Activated CD4-positive, alpha-beta memory T cell treated with anti-CD3 and anti-CD28 coated beads for 36 hours (primary cell): ENCODE results near the gene METAP2. TPM values are rescaled to one million over a fixed set of nuclear protein-coding genes. Genes with fewer than 3 reads are reported as not detected.

Experiments
- CTCF ChIA-PET: fragments of 350-600 bp; sonication (Branson Sonifier 250); formaldehyde crosslinking; loops from one replicate; lab custom pipeline; 2021; ENCODE audit warnings: antibody characterized with exemption, inconsistent platforms; lab: Charles Lee
- POLR2A ChIA-PET: fragments of 350-600 bp; sonication (Branson Sonifier 250); formaldehyde crosslinking; loops from one replicate; lab custom pipeline; 2021; ENCODE audit warnings: antibody characterized with exemption; lab: Charles Lee
- DNase-seq: peaks from one replicate; pipeline ENCODE4 v3.0.0-alpha.2; 2020
- H3K27ac Mint-ChIP-seq: one replicate; pipeline ENCODE4 v1.8.0; 2021; ENCODE audit warnings: mixed read lengths
- H3K27me3 Mint-ChIP-seq: one replicate; pipeline ENCODE4 v1.8.0; 2021; ENCODE audit warnings: mixed read lengths
- H3K36me3 Mint-ChIP-seq: one replicate; pipeline ENCODE4 v1.8.0; 2021; ENCODE audit warnings: mixed read lengths
- H3K4me1 Mint-ChIP-seq: one replicate; pipeline ENCODE4 v1.8.0; 2021; ENCODE audit warnings: low read depth, mixed read lengths
- H3K4me3 Mint-ChIP-seq: one replicate; pipeline ENCODE4 v1.8.0; 2021; ENCODE audit warnings: mild to moderate bottlenecking, mixed read lengths
- H3K9me3 Mint-ChIP-seq: one replicate; pipeline ENCODE4 v1.8.0; 2021; ENCODE audit warnings: mixed read lengths
- intact Hi-C: fragments of 100-400 bp; cut with micrococcal nuclease; formaldehyde crosslinking; loops from one replicate; pipeline ENCODE4 v1.15.1; 2023
- total RNA-seq, 2 experiments: library from RNA; stranded (reverse); gene quantifications; one replicate each; pipeline ENCODE4 v1.2.3, GENCODE V29; 2021

Gene METAP2
- total RNA-seq, 2 experiments from 2014 or later: 107 to 108 TPM

DNA sequence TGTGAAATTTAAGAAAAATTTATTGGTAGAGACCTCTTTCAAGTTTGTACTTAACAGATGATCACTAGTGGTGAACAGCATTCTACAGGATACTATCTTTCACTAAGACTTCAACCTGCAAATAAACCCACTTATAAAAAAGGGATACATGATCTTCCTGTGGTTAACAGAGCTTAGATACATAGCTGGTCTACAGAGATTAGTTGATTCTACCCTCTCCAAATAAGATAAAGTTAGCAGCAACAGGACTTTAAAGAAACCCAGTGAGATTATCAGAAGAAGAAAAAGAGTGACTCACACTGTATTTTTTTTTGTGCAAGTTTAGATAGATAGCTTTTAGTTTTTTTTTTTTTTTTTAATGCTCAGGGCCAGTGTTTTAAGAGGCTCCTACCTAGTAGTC, 42.8 kb downstream of the METAP2 start:
- peaks cover 2% of the 10 kb centered on the region for H3K4me1 Mint-ChIP-seq
- no peak overlapping the region for H3K4me3 Mint-ChIP-seq
- H3K27ac Mint-ChIP-seq: peak overlapping the region; percentile 28
- no peaks in the 10 kb centered on the region for H3K9me3 Mint-ChIP-seq
- ChIA-PET POLR2A (no interaction called here), CTCF (interaction anchor here (1.3 kb wide), 1 partner anchor 18 kb away, joined by 6 read pairs; no protein-coding TSS in a partner anchor)
- intact Hi-C loops: no loop called here
- no peaks in the 10 kb centered on the region for H3K27me3 Mint-ChIP-seq
- DNase-seq: no peak
- H3K36me3 Mint-ChIP-seq: peaks cover 32% of the 10 kb centered on the region

DNA sequence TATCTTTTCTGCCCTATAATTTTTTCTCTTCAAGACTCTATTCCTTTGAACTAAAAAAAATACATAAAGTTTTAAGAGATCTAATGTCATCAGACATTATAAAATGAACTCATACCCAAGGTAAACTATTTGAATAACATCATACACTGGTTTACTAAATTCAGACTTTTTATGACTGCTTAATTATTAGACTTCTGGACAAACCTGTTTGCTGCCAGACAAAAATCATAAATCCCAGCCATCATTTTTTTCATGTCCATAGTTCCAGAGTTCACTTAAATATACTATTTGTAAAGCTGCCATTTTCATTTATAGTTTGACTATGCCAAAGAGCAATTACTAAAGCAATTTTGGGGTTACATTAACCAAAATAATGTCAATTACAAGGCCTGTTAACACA, 43.3 kb downstream of the METAP2 start:
- no peaks in the 10 kb centered on the region for H3K27me3 Mint-ChIP-seq
- ChIA-PET CTCF (interaction anchor here (1.3 kb wide), 1 partner anchor 17 kb away, joined by 6 read pairs; no protein-coding TSS in a partner anchor), POLR2A (no interaction called here)

DNA sequence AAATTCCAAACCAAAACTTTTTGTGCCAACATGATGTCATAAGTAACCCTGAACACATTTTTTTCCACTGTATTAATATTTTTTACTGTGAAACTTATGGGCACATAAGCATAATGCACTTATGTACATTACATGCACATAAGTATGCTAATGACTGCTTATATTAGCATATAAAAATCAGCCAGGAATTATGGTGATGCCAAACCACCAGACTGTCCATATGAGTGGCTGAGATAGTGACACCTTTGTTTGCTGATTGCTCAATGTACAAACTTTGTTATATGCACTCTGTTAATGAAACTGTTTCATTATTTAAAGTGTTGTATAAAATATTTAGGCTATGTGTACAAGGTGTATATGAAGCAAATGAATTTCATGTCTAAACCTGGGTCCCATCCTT, 45.0 kb downstream of the METAP2 start:
- DNase-seq: no peak
- ChIA-PET CTCF (no interaction called here), POLR2A (interaction anchor here (0.7 to 1.1 kb wide), 2 partner anchors 45 to 1493 kb away, joined by 3 read pairs; partner anchors contain the start of gene METAP2)
- Mint-ChIP-seq H3K36me3 (peaks cover 16% of the 10 kb centered on the region), H3K27me3 (no peaks in the 10 kb centered on the region), H3K27ac (no peak overlapping the region), H3K4me3 (no peak overlapping the region), H3K4me1 (peaks cover 2% of the 10 kb centered on the region), H3K9me3 (no peaks in the 10 kb centered on the region)
- intact Hi-C loops: no loop called here

More for the DNA sequence above, 43.3 kb downstream of the METAP2 start:
- Mint-ChIP-seq H3K4me1 (peaks cover 2% of the 10 kb centered on the region), H3K4me3 (no peak overlapping the region), H3K36me3 (peaks cover 28% of the 10 kb centered on the region), H3K27ac (no peak overlapping the region), H3K9me3 (no peaks in the 10 kb centered on the region)
- DNase-seq: no peak
- intact Hi-C loops: no loop called here

DNA sequence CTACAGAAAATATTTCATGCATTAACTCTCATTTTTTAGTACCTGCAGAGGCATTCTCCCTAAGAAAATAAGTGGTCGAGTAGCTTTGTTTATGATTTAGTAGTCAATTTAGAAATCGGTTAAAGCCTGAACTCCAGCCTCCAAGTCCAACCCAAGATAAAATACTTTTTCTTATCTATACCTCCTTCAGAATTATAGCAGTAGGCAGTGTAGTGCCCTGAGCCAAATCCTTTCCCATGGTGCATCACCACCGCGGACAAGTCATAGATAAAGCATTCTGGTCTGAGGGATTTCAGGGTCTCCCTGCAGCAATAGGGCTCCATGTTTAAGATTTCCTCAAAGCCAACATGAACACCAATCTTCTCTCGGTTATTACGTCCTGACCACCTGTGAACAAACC, 46.9 kb downstream of the METAP2 start:
- Mint-ChIP-seq H3K4me1 (peaks cover 2% of the 10 kb centered on the region), H3K36me3 (peaks cover 8% of the 10 kb centered on the region), H3K9me3 (no peaks in the 10 kb centered on the region), H3K4me3 (no peak overlapping the region), H3K27ac (no peak overlapping the region), H3K27me3 (no peaks in the 10 kb centered on the region)
- no peak for DNase-seq
- POLR2A ChIA-PET: no interaction called here
- CTCF ChIA-PET: no interaction called here
- intact Hi-C loops: no loop called here

DNA sequence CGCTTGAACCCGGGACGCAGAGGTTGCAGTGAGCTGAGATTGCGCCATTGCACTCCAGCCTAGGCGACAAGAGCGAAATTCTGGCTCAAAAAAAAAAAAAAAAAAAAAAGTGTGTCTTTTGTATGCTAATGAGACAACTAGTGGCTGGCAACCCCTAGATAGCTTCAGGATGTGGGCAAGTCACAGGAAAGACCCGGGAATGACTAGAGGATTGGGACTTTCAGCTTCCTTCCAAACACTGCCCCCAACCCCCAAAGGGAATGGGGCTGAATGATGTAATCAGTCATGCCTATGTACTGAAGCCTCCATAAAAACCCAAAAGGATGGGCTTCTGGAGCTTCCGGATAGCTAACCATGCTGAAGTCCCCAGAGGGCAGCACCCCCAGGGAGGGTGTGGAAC, 48.7 kb downstream of the METAP2 start:
- no peak overlapping the region for H3K27ac Mint-ChIP-seq
- H3K36me3 Mint-ChIP-seq: peaks cover 3% of the 10 kb centered on the region
- no peaks in the 10 kb centered on the region for H3K27me3 Mint-ChIP-seq
- ChIA-PET CTCF (no interaction called here), POLR2A (no interaction called here)
- no peaks in the 10 kb centered on the region for H3K9me3 Mint-ChIP-seq
- no peak for DNase-seq
- H3K4me1 Mint-ChIP-seq: no peaks in the 10 kb centered on the region
- H3K4me3 Mint-ChIP-seq: no peak overlapping the region
- intact Hi-C loops: no loop called here

DNA sequence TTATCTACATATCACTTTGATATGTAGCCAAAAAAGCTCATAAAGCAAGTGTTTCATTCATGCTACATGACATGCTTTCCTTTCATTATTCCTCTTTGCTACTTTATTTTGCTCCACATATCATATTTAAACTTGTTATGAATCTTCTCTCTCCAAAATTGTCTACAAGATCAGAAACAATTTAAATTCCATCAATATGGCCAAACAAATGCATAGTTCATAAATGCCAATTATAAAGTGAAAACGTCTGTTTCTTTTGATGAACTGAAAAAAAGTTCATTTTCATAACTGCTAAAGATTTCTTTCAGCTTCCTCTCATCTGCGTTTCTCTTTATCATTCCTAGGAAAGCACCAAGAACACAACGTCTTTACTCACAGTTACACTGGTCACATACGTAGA, 54.5 kb downstream of the METAP2 start:
- Mint-ChIP-seq H3K27me3 (no peaks in the 10 kb centered on the region), H3K36me3 (no peaks in the 10 kb centered on the region), H3K9me3 (no peaks in the 10 kb centered on the region), H3K27ac (no peak overlapping the region), H3K4me3 (no peak overlapping the region), H3K4me1 (peaks cover 6% of the 10 kb centered on the region)
- intact Hi-C loops: no loop called here
- POLR2A ChIA-PET: interaction anchor here (1.5 kb wide), 1 partner anchor 55 kb away, joined by 3 read pairs; the partner anchor contains the start of gene METAP2
- CTCF ChIA-PET: no interaction called here
- no peak for DNase-seq

DNA sequence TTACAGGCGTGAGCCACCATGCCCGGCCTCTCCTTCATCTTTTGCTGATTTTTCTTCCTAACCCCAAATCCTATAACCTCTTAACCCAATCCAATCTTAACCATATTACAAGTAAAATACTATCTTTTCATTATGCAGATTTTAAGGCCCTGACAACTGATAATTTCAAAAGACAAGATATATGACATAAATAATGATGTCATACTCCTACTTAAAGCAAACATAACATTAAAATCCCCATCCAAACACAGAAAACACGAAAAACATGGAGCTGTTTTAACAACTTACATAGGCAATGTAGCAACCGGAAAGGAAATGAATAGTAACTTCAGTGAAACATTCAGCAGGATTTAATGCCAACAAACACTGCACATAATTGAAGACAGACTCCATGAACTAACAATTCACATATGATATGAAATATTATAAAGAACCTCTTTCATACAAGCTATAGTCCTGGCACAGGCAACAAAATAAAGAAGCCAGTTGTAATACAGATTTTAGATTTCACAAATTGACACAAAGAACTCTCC, 55.8 kb downstream of the METAP2 start:
- intact Hi-C loops: loop anchor here (10.0 kb wide), 1 partner anchor 195 kb away; no protein-coding TSS in a partner anchor
- H3K27ac Mint-ChIP-seq: no peak overlapping the region
- no peak overlapping the region for H3K4me3 Mint-ChIP-seq
- H3K4me1 Mint-ChIP-seq: peaks cover 8% of the 10 kb centered on the region
- no peak for DNase-seq
- H3K27me3 Mint-ChIP-seq: no peaks in the 10 kb centered on the region
- no peaks in the 10 kb centered on the region for H3K36me3 Mint-ChIP-seq
- H3K9me3 Mint-ChIP-seq: no peaks in the 10 kb centered on the region
- CTCF ChIA-PET: no interaction called here
- POLR2A ChIA-PET: no interaction called here

DNA sequence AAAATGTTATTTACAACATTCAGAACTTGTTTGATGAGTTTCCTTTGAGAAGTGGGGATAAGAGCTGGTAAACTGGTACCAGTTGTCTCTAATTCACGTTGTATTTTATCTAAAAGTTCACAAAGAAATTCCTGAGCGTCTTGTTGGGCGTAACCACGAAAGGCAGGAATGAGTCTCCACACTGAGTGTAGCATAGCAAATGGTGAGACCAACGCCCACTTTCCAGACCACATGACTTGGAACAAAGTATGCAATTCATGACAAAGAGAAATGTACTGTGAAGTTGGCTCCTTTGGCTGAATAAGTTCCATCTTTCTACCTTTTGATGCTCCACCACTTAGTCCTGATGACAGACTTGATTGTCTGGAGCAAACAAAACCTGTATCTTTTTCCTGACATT, 58.9 kb downstream of the METAP2 start:
- intact Hi-C loops: loop anchor here (10.0 kb wide), 1 partner anchor 198 kb away; no protein-coding TSS in a partner anchor

DNA sequence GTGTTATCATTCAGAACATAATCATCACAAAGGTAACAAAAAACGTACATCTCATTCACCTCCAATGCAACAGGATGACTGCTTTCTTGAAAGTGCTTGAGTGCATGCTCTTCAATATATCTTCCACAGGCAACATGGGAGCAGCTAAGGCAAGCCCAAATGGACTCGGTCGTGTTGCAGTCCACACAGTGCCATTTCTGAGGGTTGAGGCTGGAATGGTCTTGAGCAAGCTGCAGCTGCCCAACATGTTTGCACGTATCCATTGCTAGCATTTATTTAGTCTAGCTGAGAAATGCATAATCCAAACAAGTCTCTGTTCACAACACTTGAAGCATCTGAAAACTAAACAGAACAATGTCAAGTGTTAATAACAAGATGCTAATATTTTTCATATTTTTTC, 60.0 kb downstream of the METAP2 start:
- no peak overlapping the region for H3K27ac Mint-ChIP-seq
- intact Hi-C loops: loop anchor here (1.0 to 10.0 kb wide), 3 partner anchors 199 to 417 kb away; no protein-coding TSS in a partner anchor
- DNase-seq: no peak
- no peaks in the 10 kb centered on the region for H3K36me3 Mint-ChIP-seq
- H3K27me3 Mint-ChIP-seq: no peaks in the 10 kb centered on the region
- peaks cover 8% of the 10 kb centered on the region for H3K4me1 Mint-ChIP-seq
- no peak overlapping the region for H3K4me3 Mint-ChIP-seq
- ChIA-PET CTCF (interaction anchor here (0.6 to 4.6 kb wide), 33 partner anchors 9 to 1125 kb away, joined by 3 to 81 read pairs (median 4); partner anchors contain the start of genes FGD6, METAP2, NR2C1 and USP44), POLR2A (interaction anchor here (1.1 kb wide), 1 partner anchor 417 kb away, joined by 4 read pairs; no protein-coding TSS in a partner anchor)
- no peaks in the 10 kb centered on the region for H3K9me3 Mint-ChIP-seq

More for the DNA sequence above, 58.9 kb downstream of the METAP2 start:
- peak; percentile 33 for DNase-seq
- Mint-ChIP-seq H3K27me3 (no peaks in the 10 kb centered on the region), H3K27ac (no peak overlapping the region), H3K4me1 (peaks cover 8% of the 10 kb centered on the region), H3K4me3 (no peak overlapping the region), H3K36me3 (no peaks in the 10 kb centered on the region), H3K9me3 (no peaks in the 10 kb centered on the region)
- CTCF ChIA-PET: interaction anchor here (1.0 to 4.6 kb wide), 3 partner anchors 18 to 415 kb away, joined by 3 to 81 read pairs (median 9); no protein-coding TSS in a partner anchor
- POLR2A ChIA-PET: no interaction called here

DNA sequence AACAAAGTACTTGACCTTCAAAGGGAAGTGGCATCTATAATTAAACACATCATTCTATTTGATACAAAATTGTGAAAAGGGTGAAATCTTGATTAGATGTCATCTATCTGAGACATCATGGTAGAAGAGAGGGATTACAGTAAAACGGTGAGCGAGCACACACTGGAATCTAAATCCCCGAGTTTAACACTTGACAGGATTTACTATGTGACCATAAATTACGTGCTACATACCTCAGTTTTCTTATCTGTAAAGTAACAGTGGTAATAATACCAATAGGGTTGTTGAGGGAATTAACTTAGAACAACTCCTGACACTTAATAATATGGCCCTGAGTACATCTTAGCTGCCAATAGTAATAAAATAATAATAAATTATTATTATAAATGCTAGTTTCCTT, 64.1 kb downstream of the METAP2 start:
- POLR2A ChIA-PET: no interaction called here
- H3K27ac Mint-ChIP-seq: no peak overlapping the region
- intact Hi-C loops: loop anchor here (10.0 kb wide), 1 partner anchor 203 kb away; no protein-coding TSS in a partner anchor
- peaks cover 4% of the 10 kb centered on the region for H3K4me1 Mint-ChIP-seq
- H3K36me3 Mint-ChIP-seq: no peaks in the 10 kb centered on the region
- H3K27me3 Mint-ChIP-seq: no peaks in the 10 kb centered on the region
- no peak for DNase-seq
- no peak overlapping the region for H3K4me3 Mint-ChIP-seq
- H3K9me3 Mint-ChIP-seq: no peaks in the 10 kb centered on the region
- CTCF ChIA-PET: interaction anchor here (0.6 to 4.0 kb wide), 3 partner anchors 187 to 421 kb away, joined by 3 to 19 read pairs (median 3); no protein-coding TSS in a partner anchor

DNA sequence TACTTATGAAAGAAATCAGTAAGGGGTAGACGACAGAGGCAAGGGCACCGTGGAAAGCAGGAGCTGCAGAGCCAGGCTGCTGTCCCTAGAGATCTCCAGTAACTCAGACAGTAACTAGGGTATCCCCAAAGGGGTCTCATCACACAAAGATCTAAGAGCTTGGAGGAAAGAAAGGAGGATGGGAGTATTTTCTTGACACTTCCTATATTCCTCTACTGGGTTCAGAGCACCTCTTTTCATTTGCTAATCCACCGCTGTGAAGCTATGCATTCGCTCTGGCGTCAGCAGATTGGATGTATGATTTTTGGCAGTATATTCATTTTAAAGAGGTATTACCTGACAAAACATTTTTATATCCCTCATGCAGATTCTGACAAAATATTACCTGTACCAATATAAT, 64.7 kb downstream of the METAP2 start:
- CTCF ChIA-PET: interaction anchor here (4.0 kb wide), 1 partner anchor 421 kb away, joined by 19 read pairs; no protein-coding TSS in a partner anchor
- intact Hi-C loops: loop anchor here (10.0 kb wide), 1 partner anchor 204 kb away; no protein-coding TSS in a partner anchor
- no peak overlapping the region for H3K27ac Mint-ChIP-seq

DNA sequence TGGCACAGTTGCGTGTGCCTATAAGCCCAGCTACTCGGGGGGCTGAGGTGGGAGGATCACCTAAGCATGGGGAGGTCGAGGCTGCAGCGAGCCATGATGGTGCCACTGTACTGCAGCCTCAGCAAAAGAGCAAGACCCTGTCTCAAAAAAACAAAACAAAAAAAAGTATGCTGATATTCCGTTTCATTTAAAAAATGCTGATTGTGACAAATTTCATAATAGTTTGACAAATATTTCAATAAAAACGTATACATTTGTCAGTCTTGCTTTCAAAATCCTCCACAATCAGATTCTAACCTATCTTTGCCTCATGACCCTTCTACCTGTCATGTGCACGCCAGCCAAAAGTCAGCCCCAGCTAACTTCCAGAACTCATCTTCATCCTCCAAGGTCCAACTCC, 67.5 kb downstream of the METAP2 start:
- peaks cover 1% of the 10 kb centered on the region for H3K4me1 Mint-ChIP-seq
- H3K4me3 Mint-ChIP-seq: no peak overlapping the region
- ChIA-PET CTCF (no interaction called here), POLR2A (no interaction called here)
- no peaks in the 10 kb centered on the region for H3K9me3 Mint-ChIP-seq
- no peak overlapping the region for H3K27ac Mint-ChIP-seq
- intact Hi-C loops: no loop called here
- no peak for DNase-seq
- H3K36me3 Mint-ChIP-seq: no peaks in the 10 kb centered on the region
- peaks cover 1% of the 10 kb centered on the region for H3K27me3 Mint-ChIP-seq

More for the DNA sequence above, 64.7 kb downstream of the METAP2 start:
- Mint-ChIP-seq H3K9me3 (no peaks in the 10 kb centered on the region), H3K27me3 (no peaks in the 10 kb centered on the region), H3K36me3 (no peaks in the 10 kb centered on the region), H3K4me1 (peaks cover 2% of the 10 kb centered on the region), H3K4me3 (no peak overlapping the region)
- DNase-seq: no peak
- POLR2A ChIA-PET: no interaction called here
